Neural progenitor cell (in vitro differentiated cells): ENCODE data around the gene PARD3B.

Experiments used
- EZH2 ChIP-seq: fragments of 200-600 bp; sonication (generic); IDR thresholded peaks from 2 replicates; pipeline ENCODE4 v1.6.1; 2017; ENCODE audit warnings: antibody characterized with exemption, mild to moderate bottlenecking, moderate library complexity
- EZH2phosphoT487 ChIP-seq: fragments of 200-600 bp; sonication (generic); IDR thresholded peaks from 2 replicates; pipeline ENCODE4 v1.6.1; 2017; ENCODE audit warnings: antibody characterized with exemption
- TF ChIP-seq, protein P1 (sequence below): fragments of 200-600 bp; sonication (generic); IDR thresholded peaks from 2 replicates; pipeline ENCODE4 v1.5.1; 2017; ENCODE audit warnings: antibody characterized with exemption, mild to moderate bottlenecking

DNA sequence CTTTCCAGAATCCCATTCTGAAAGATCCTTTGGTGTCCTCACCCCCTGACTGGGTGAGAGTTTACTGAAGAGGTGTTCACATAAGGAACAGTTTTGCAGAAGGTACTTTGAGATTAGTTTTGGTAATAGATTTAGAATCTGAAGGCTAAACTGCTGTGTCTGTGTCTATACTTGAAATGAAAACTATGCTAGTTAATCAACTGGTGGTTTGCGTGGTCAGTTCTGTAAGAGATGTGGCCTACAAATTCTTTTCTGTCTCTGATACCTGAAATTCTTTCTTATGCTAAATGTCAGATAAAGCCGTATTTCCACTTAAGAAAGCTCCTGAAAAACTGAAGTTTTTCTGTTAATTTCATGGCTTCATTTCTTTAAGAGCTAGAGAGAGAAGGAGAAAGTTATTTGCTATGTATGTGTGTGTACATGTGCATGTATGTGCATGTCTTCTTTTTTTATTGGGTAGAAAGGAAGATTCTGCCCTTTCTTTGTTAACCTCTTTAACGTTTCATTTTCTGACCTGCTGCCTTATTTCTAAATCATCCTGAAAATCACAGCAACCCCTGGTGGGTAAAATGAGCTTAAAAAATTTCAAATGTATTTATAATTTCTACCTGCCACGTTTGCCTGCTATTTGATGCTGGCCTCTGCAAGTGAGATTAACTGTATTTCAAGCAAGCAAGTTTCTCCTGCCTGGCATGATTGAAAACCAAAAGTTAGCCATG is 585.0 kb downstream of the PARD3B start:
- TF ChIP-seq, protein P1, sequence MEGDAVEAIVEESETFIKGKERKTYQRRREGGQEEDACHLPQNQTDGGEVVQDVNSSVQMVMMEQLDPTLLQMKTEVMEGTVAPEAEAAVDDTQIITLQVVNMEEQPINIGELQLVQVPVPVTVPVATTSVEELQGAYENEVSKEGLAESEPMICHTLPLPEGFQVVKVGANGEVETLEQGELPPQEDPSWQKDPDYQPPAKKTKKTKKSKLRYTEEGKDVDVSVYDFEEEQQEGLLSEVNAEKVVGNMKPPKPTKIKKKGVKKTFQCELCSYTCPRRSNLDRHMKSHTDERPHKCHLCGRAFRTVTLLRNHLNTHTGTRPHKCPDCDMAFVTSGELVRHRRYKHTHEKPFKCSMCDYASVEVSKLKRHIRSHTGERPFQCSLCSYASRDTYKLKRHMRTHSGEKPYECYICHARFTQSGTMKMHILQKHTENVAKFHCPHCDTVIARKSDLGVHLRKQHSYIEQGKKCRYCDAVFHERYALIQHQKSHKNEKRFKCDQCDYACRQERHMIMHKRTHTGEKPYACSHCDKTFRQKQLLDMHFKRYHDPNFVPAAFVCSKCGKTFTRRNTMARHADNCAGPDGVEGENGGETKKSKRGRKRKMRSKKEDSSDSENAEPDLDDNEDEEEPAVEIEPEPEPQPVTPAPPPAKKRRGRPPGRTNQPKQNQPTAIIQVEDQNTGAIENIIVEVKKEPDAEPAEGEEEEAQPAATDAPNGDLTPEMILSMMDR, result no peak
- no peak for TF ChIP-seq EZH2phosphoT487
- no peak for TF ChIP-seq EZH2
